Keratinocyte (primary cell): ENCODE measurements around the gene SFN. TPM values are rescaled to one million over a fixed set of nuclear protein-coding genes. Genes with fewer than 3 reads are reported as not detected.

Experiments
- DNase-seq: peaks from one replicate; pipeline ENCODE4 v3.0.0-alpha.2; 2011; ENCODE audit warnings: low read depth, missing footprints, low spot score
- FAIRE-seq: peaks from 2 replicates; lab custom pipeline; 2011; peaks lifted over from hg19 to GRCh38; lab: Jason Lieb, UNC
- H2AFZ ChIP-seq: 2 replicates; pipeline ENCODE4 v1.6.0; 2012; ENCODE audit warnings: low read length, control low read depth, inconsistent platforms; ENCODE audit not compliant: control insufficient read depth
- H3K27ac ChIP-seq: 2 replicates; pipeline ENCODE4 v1.5.1; 2011; ENCODE audit warnings: low read length; ENCODE audit not compliant: control insufficient read depth, insufficient read depth
- H3K27me3 ChIP-seq: 3 replicates; pipeline ENCODE4 v1.6.0; 2011; ENCODE audit warnings: low read length; ENCODE audit not compliant: control insufficient read depth, insufficient read depth; ENCODE audit errors: extremely low read depth
- H3K36me3 ChIP-seq, 2 experiments: 2 replicates in 1 of 2; 3 replicates in 1 of 2; pipeline ENCODE4 v1.5.1; 2011; ENCODE audit warnings: low read length in 2 of 2, mild to moderate bottlenecking in 1 of 2; ENCODE audit not compliant: control insufficient read depth in 2 of 2, insufficient read depth in 2 of 2; ENCODE audit errors: extremely low read depth in 1 of 2
- H3K4me1 ChIP-seq: 3 replicates; pipeline ENCODE4 v1.5.1; 2011; ENCODE audit warnings: low read length; ENCODE audit not compliant: control insufficient read depth, insufficient read depth; ENCODE audit errors: extremely low read depth
- H3K4me2 ChIP-seq: 3 replicates; pipeline ENCODE4 v1.6.0; 2011; ENCODE audit warnings: low read depth, low read length; ENCODE audit not compliant: control insufficient read depth, insufficient read depth; ENCODE audit errors: extremely low read depth
- H3K4me3 ChIP-seq, 3 experiments: fragments of 200-600 bp in 1 of 3; sonication (generic) in 1 of 3; 2 replicates in 2 of 3; 3 replicates in 1 of 3; pipeline ENCODE4 v1.5.1; 2011 to 2016; ENCODE audit warnings: low read length in 3 of 3, mild to moderate bottlenecking in 3 of 3, control low read depth in 2 of 3, inconsistent platforms in 1 of 3, low read depth in 1 of 3, mixed read lengths in 1 of 3, mixed run types in 1 of 3, moderate library complexity in 1 of 3; ENCODE audit not compliant: control insufficient read depth in 2 of 3, insufficient read depth in 2 of 3; ENCODE audit errors: extremely low read depth in 1 of 3
- H3K79me2 ChIP-seq: 2 replicates; pipeline ENCODE4 v1.6.0; 2012; ENCODE audit warnings: low read length; ENCODE audit not compliant: control insufficient read depth, insufficient read depth
- H3K9ac ChIP-seq: 3 replicates; pipeline ENCODE4 v1.6.0; 2011; ENCODE audit warnings: low read length; ENCODE audit not compliant: control insufficient read depth, insufficient read depth; ENCODE audit errors: extremely low read depth
- H3K9me1 ChIP-seq: 3 replicates; pipeline ENCODE4 v1.6.0; 2011; ENCODE audit warnings: low read length; ENCODE audit not compliant: control insufficient read depth, insufficient read depth; ENCODE audit errors: extremely low read depth
- H3K9me3 ChIP-seq: 2 replicates; pipeline ENCODE4 v1.5.1; 2012; ENCODE audit warnings: low read depth, low read length; ENCODE audit not compliant: control insufficient read depth
- H4K20me1 ChIP-seq: 3 replicates; pipeline ENCODE4 v1.6.0; 2011; ENCODE audit warnings: low read length; ENCODE audit not compliant: control insufficient read depth, insufficient read depth; ENCODE audit errors: extremely low read depth
- EZH2 ChIP-seq: IDR thresholded peaks from one replicate; pipeline ENCODE4 v1.6.1; 2012; ENCODE audit warnings: inconsistent platforms, mild to moderate bottlenecking, low read length, moderate library complexity
- dilution Hi-C: fragments of 300-500 bp; cut with MboI; formaldehyde crosslinking; loops from one replicate; pipeline ENCODE4 v1.7.0; 2020; ENCODE audit warnings: low sequenced_read_pairs; ENCODE audit not compliant: extremely low pct_ligation_motif_present
- polyA plus RNA-seq, 5 experiments: library from polyadenylated mRNA; depleted of rRNA in 3 of 5; stranded (reverse) in 3 of 5; stranded (forward) in 1 of 5; unstranded in 1 of 5; fragments of >200 nt; gene quantifications; 1 replicate in 1 of 5; 2 replicates in 3 of 5; 3 replicates in 1 of 5; pipeline versions ENCODE4 v1.2.1 to v1.2.3, GENCODE V29; 2011 to 2012; ENCODE audit warnings: missing spikeins in 2 of 5, low read depth in 1 of 5, low replicate concordance in 1 of 5
- TF ChIP-seq, protein P1 (sequence below), 3 experiments: IDR thresholded peaks in 1 of 3; conservative IDR thresholded peaks in 1 of 3; optimal IDR thresholded peaks in 1 of 3; 2 replicates in 2 of 3; 3 replicates in 1 of 3; pipeline versions ENCODE3 to v1.5.1; 2011; ENCODE audit warnings: low read length in 3 of 3, mild to moderate bottlenecking in 3 of 3, moderate library complexity in 2 of 3, control low read depth in 1 of 3, inconsistent platforms in 1 of 3; ENCODE audit not compliant: insufficient read depth in 2 of 3; ENCODE audit errors: extremely low read depth in 1 of 3

Gene SFN
- polyA plus RNA-seq, 1 donor (not counting 4 experiments of a cell fraction or from before 2014, with no cell fraction given), result 1,394 TPM

DNA sequence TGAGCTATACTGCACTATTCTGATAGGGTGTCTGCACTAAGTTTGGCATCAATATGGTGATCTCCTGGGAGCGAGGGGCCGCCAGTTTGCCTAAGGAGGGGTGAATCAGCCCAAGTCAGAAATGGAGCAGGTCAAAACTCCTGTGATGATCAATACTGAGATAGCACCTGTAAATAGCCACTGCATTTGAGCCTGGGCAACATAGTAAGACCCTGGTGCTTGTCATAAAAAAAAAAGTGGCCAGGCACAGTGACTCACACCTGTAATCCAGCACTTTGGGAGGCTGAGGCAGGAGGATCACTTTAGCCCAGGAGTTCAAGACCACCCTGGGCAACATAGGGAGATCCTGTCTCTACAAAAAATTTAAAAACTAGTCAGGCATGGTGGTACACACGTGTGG, 48.1 kb upstream of the SFN start:
- TF ChIP-seq EZH2, result no peak
- TF ChIP-seq, protein P1, sequence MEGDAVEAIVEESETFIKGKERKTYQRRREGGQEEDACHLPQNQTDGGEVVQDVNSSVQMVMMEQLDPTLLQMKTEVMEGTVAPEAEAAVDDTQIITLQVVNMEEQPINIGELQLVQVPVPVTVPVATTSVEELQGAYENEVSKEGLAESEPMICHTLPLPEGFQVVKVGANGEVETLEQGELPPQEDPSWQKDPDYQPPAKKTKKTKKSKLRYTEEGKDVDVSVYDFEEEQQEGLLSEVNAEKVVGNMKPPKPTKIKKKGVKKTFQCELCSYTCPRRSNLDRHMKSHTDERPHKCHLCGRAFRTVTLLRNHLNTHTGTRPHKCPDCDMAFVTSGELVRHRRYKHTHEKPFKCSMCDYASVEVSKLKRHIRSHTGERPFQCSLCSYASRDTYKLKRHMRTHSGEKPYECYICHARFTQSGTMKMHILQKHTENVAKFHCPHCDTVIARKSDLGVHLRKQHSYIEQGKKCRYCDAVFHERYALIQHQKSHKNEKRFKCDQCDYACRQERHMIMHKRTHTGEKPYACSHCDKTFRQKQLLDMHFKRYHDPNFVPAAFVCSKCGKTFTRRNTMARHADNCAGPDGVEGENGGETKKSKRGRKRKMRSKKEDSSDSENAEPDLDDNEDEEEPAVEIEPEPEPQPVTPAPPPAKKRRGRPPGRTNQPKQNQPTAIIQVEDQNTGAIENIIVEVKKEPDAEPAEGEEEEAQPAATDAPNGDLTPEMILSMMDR (optimal IDR thresholded peaks at IDR 0.05 in 1 of 3, IDR thresholded peaks at IDR 0.05 in 1 of 3, conservative IDR thresholded peaks at IDR 0.05 in 1 of 3; ENCODE audit: extremely low read depth in 1 of 3, insufficient read depth in 2 of 3, low read length in 3 of 3), result no peak
- dilution Hi-C loops, result no loop called here

DNA sequence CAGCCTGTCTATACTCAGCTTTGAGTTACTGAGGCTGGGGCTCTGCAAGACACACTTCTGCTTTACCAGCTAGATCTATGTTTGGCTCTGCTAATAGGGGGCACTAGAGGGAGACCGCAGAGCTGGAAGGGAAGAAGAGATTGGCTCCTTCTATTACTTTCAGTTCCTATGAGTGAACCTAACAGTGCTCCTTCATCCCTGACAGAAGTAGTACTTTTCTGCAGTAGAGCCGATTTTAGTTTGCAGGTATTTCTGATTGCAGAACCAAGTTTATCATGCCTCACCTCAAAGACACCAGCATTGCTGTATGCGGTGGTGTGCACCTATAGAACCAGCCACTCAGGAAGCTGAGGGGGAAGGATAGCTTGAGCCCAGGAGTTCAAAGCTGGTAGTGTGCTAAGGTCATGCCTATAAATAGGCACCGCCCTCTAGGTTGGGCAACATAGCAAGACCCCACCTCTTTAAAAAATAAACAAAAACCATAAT, 42.1 kb upstream of the SFN start:
- Histone ChIP-seq H3K79me2 (no peaks in the 10 kb centered on the region), H3K9ac (no peak overlapping the region), H3K9me1 (no peaks in the 10 kb centered on the region), H3K27me3 (no peaks in the 10 kb centered on the region), H3K4me3 (no peak overlapping the region), H3K27ac (no peak overlapping the region), H3K4me1 (peaks cover 13% of the 10 kb centered on the region), H3K9me3 (no peaks in the 10 kb centered on the region), H3K4me2 (no peak overlapping the region), H3K36me3 (no peaks in the 10 kb centered on the region), H2AFZ (no peak overlapping the region), H4K20me1 (no peaks in the 10 kb centered on the region)
- FAIRE-seq (no peak), DNase-seq (no peak)
- TF ChIP-seq, protein P1 (optimal IDR thresholded peaks at IDR 0.05 in 1 of 3, IDR thresholded peaks at IDR 0.05 in 1 of 3, conservative IDR thresholded peaks at IDR 0.05 in 1 of 3; ENCODE audit: extremely low read depth in 1 of 3, insufficient read depth in 2 of 3, low read length in 3 of 3), result no peak
- no peak for TF ChIP-seq EZH2
- dilution Hi-C loops, result no loop called here

More for the DNA sequence above, 48.1 kb upstream of the SFN start:
- Histone ChIP-seq H3K4me3 (no peak overlapping the region), H3K4me1 (no peaks in the 10 kb centered on the region), H3K36me3 (no peaks in the 10 kb centered on the region), H3K4me2 (no peak overlapping the region), H3K9me3 (no peaks in the 10 kb centered on the region), H3K27ac (no peak overlapping the region), H3K27me3 (no peaks in the 10 kb centered on the region), H3K9ac (no peak overlapping the region), H3K9me1 (no peaks in the 10 kb centered on the region), H2AFZ (no peak overlapping the region), H3K79me2 (no peaks in the 10 kb centered on the region), H4K20me1 (no peaks in the 10 kb centered on the region)
- FAIRE-seq (no peak), DNase-seq (no peak)
